NAMALWA (cell line): ENCODE results near the gene SLC23A3.
A peak's percentile ranks its signal among the peaks of the same experiment; 100 is the strongest.

Source experiments
- DNase-seq: peaks from one replicate; pipeline ENCODE4 v3.0.0-alpha.2; 2015; ENCODE audit warnings: low spot score

Gene SLC23A3

DNA sequence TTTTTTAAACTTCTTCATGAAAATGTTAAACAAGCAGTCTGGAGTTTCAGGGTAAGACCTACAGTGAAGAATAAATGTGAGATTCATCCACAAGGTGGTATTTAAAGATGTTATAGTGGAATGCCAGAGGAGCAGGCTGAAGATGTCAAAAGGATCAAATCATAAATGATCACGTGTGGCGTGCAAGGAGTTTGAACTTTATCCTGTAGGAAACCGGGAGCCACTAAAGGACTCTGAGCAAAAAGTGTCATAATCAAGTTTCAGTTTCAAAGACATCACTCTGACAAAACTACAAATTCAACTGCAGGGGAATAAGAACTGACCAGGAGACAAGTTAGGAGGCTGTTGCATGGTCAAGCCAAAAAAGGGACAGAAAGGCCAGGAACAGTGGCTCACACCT lies 29.1 kb downstream of the SLC23A3 start:
- DNase-seq, result no peak

DNA sequence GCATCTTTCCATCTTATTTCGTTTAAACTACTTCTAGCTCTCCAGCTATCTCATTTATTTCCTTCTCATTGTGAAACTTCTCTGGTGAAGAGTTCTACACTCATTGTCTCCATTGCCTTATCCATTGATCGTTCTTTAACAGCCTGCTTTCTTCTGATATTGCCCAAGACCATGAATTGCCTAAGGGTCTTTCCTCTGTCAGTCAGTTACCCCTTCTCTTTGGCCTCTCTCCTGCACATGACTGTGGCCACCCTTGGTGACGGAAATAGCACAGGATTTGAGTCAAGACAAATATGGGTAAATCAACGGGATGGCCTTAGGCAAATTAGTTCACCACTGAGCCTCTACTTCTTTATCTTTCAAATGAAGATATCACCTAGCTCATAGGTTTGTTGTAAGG lies 35.9 kb downstream of the SLC23A3 start:
- no peak for DNase-seq

DNA sequence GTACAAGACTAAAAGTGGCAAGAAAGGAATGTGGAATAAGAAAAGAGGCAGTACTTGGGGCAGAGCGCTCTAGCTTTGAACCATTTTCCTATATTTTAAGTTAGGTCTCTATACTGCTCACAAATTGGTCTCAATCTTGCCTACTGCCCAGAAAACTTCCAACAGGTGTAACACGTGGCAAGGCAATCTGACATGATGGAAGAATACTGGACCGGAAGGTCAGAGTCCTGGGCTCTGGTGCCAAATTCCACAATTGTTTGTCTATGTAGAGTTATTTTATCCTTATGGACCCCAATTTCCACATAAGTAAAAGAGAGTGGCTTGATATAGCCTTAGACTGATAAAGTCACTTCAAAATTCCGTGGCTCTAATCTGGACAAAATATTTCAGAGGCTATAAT lies 38.1 kb downstream of the SLC23A3 start:
- no peak for DNase-seq

DNA sequence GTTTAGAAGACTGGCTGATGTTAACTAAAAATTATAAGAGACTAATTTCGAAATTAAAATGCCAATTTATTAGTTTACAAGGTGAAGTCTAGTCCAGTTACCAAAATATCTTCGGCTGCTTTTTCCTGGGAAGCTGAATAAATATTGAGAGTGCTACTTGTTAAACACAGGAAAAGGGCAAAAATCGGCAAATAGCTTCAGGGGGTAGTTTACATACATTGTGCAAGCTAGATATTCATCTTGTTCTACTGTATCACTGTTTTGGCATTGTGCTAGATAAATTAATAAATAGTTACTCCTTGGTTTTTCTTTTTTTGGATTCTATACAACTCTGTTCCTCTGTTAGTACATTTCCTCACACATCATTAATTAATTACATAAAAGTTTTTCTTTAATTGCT lies 38.5 kb downstream of the SLC23A3 start:
- no peak for DNase-seq

DNA sequence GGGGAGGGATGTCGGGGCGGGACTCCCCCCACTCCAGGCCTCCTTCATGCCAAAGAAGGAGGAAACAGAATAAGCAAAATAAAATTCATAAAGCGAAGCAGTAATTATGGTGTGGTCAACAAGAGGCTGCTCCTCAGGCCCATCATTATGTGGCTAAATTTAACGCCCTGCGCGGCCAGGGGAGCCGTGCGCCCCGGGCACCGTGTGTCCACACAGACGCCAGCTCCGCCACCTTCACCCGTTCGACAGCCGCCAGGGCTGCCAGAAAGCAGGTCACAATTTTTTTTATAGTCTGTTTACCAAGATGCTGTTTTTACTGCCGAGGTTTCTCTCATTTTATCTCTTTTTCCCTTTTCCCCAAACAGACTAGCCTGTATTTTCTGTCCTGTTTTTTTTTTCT lies 40.2 kb downstream of the SLC23A3 start:
- no peak for DNase-seq

DNA sequence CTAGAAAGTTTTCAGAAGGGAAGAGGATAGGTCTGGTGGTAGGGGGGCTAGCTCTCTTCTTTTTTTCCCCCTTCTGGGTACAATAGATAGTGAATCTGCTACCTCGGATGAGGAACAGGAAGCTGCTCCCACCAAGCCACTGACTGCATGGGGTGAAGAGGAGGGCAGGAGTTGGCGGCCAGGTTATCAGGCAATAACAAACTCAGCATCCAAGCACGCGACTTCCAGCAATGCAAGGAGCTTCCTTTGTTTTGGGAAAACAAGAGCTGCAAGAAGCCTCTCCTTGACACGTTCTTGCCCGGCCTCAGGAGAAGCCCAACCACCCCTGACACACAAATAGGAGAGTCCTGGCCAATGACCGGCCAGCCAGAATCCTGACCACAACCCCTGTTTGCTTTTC lies 41.4 kb downstream of the SLC23A3 start:
- no peak for DNase-seq

DNA sequence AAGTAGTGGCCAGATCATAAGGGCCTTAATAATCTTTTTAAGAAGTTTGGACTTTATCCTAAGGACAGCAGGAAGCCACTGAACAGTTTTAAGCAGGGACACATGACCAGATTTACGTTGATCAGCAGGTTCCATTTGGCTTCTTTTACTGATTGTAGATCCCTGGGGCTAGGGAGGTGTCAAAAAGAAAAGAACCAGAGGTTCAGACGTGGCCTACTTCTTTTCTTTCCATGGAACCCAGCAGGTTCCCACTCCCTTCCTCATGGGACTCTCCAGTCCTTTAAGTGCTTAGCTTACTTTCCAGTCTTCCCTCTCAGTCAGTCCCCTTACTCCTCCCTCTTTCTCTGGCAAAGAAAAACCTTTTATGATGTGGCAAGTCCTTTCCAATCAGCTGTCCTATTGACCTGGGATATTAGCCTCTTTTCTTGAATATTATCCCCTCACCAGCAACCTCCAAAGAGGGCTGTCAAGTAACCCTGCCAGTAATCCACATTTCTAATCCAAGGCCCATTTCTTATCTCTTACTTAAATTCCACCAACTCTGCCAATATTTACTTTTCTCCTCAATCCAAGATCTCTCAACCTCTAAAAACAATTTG lies 42.7 kb downstream of the SLC23A3 start:
- DNase-seq, result no peak

DNA sequence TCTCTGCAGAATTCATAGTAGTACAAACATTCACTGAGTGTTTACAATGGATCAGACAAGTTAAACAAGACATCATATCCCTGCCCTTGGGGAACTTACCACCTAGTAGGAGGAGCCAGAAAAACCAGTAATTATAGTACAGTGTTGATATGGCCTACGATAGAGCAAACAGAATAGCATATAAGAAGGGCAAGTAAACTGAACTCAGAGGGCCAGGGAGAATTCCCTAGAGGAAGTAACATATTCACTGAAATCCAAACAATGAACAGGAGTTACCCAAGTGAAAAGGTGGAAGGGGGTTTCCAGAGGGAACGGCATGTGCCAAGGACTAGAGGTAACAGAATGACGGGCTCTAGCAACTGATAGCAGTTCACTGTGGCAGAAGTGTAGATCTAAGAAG lies 43.3 kb downstream of the SLC23A3 start:
- DNase-seq, result no peak

DNA sequence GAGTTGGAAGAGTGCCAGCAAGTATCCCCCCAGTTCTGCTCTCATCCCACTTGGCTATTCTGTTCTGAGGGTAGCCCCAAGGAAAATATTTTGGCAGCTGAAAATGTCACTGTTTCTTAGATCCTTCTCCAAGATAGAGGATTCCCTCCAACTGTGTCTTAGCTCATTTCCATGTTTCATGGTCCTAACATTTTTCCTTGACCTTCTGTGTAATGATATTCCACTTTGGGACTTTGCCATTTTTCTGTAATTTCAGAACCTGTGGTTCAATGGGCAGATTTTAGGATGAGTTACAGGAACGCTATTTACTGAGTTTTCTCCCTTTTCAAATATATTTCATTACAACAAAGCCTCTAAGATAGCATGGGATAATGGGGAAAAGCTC lies 44.0 kb downstream of the SLC23A3 start:
- no peak for DNase-seq

DNA sequence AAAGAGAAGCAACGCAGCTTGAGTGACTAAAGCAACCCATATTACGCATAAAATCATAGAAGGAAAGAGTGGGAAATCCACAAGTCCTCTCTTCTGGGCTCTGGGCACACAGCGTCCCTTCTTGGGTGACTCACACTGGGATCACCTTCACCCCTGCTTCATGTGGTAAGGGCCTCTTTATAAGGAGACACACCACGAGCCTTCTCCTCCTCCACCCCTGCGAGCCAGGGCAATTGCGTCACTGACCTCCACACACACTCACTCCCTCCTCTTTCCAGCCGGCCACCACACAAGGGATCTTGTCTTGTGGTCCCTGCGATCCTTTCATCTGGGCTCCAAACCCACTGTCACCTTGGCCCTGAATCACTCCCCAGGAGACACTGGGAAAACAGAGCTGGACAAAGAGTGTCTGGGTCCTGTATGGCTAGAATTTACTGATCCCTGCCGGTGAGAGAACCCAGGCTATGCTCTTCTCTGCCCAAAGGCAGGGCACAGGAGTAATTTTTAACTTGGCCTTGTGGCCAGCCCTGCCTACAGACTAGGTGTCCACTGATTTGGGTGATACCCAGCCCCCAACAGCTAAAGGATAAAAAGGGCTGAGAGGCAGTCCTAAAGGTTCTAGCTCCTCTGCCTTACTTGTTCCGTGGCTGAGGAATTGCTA lies 44.5 kb downstream of the SLC23A3 start:
- no peak for DNase-seq

DNA sequence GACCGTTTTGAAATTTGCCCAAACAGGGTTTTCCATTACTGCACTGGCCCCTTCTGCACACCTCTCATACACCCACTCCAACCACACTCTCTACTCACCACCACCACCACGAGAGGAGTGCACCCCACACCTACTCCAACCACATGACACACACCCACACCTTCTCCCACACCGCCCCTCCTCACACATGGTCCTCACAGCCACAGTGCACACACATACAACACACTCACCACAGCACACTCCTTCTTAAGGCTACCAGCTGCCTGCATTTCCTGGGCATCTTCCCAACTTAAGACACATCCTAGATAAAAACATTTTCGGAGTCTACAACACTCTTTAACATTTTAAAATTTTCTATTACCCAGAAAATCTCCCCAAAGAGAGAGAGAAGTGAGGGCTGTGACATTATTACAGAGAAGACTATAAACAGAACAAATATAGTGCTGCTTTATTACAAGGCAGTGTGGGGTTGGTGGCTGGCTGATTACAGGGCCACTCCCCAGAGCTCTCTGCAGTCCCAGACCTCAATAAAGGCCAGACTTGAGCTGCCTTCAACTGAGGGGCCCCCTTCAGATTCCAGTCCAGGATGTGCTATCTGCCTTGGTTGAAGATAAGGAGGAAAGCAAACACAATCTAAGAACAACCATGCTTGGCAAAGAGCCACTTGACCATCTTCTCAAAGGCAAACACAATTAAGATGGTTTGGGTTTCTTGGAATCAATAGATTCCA lies 45.3 kb downstream of the SLC23A3 start:
- no peak for DNase-seq

DNA sequence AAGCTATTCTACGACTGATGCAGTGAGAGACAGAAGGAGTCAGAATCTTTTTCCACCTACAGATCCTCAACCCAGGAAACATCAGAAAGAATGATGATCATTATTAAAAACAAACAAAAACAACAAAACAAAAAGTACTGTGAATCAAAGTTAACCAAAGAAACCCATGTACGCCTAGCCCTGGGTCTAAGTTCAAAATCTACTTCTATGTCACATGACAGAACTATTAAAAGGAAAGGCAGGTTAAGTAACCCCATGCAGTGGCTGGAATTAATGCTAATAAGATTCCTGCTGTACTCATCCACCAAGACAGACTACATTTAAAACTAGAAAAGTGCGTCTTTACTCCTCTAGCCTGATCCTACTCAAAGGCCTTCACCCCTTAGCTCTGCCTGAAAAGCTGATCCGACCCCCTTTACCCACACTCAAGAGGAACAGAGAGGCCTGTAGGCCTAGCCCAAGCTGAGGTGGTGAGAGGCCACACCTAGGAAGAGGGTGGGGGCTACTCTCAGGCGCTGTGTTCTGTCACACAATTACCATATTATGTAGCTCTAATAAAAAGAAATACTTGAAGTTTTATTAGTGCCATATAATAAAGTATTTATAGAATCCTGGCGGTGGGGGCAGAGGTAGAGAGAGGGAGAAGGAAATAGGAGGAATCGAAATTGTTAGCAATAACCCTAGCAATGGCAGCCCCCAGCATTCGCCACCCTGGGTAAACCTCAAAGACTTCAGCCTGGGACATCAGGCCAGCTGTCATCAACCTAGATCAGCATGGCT lies 46.3 kb downstream of the SLC23A3 start:
- DNase-seq, result no peak

DNA sequence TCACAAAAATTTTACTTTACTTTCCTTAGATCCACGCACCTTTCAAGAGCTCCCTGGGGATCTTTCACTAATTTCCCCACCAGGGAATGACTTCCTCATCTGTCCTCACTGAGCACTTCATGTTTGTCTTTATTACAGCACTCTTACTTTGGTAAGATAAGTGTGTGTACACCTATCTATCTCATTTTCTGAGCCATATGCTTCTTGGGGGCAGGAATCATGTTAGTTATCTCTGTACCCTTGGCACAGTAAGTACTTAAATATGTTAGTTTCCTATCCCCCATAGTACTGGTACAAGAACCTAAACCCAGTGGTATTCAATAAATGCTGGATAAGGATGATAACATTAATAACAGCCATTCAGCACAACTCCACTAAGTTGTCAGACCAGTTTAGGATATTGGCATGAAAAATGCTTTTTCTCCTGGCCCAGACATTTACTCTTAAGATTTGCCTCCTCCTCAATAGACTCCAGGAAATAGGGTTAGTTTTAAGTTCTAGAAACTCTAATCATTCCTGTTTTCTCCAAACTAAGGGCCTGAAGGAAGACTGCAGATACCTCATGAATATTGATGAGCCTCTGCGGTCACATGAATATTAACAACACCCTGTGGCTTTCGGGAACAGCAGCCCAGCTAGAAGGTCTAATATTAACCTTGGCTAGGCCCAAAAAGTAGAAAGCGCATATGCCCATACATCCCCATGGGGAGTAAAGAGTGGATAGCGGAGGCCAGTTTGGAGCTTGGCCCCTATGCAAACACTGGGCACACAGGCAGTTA lies 47.4 kb downstream of the SLC23A3 start:
- no peak for DNase-seq

DNA sequence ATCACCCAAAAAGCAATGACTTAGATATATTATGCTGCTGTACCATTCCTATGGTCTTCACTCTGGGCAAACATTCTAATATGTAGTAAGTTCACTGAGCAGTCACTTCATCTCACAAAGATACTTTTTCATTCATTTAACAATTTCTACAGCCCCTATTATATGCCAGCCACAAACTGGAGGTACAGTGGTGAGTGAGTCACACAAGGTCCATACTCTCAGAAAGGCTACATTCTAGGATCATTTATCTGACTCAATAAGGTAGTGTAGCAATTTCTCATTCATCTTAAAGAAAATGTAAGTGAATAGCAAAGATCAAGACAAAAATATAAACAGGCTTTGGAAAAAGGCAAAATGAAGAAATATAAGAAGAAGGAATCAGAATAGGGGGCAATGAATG lies 49.7 kb downstream of the SLC23A3 start:
- no peak for DNase-seq

DNA sequence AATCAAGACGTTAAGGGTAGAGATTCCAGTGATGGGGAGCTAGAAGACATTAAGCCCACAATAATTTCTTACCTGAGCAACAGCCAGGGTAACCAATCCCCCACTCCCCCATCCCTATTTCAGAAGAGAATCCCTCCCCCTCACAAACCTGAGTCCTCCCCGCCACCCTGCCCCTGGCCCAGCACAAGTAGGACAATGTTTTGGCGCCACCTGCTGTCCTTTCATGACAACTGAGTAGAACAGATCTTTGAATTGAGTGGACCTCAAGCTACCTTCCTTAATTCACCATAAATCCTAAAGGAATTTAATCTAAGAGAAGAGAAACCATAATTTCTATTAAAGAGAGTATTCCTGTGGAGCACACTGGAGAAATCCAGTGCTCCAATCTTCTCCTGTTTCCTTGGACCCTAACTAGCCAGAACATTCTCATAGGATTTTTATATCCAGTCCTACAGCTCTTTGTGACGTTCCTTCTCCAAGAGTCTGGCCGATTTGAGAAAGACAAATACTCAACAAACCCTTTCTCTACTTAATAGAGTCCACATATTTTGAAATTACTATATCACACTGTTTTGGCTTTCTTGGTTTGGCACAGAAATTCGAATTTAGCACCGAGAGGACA lies 50.3 kb downstream of the SLC23A3 start:
- peak; percentile 72 for DNase-seq

DNA sequence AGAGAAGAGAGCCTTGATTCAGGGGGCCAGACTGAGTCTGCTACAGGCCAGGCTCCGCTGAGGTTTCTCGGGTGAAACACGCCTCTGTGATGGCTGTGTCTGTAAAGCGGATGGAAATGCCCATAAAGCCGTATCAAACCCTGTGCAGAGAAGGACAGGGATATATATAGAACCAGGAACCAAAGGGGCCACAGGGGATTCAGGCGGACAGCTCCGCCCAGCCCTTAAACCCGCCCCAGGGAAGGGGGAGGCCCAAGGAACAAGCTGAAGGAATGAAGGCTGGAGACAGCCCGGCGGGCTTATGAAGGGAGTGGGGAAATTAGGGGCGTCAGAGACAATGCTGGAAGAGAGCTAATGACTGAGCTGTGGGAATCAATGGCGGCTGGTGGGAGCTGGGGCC lies 51.3 kb downstream of the SLC23A3 start:
- DNase-seq, result no peak

DNA sequence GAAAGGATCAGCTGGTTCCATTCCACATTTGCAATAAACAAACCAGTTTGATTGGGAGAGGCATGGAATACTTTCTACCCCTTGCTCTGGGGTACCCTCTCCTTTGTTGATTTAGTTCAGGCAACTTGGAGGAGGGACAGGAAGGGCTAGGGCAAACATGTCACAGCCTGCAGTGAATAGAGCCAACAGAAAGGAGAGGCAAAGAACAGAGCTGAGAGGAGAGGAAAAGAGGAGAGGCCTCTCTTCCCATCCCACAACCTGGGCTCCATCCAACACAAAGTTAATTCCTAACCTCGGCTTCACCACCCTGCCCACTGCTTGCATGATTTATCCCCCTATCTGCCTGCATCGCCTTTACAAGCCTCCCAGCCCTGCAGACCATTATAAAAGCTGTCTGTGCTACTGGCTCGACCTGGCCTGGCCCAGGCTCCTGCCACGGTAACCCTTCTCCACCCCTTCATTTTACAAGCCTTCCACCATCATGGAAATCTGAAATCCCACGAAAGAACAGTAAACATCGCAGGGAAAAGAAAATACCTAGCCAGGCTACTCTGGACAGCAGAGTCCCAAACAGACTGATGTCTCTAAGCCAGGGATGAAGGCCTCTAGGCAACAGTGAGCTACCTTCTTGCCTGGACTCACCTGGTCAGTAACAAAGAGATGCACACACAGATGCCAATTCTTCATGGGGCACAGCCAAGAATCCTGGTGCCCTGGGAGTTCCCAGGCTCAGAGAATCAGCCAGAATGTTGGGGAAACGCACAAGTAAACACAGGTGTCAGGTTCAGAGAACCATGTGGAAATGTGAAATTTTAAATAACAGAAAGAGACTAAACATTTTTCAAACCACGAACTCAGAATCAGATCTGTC lies 52.8 kb downstream of the SLC23A3 start:
- no peak for DNase-seq

DNA sequence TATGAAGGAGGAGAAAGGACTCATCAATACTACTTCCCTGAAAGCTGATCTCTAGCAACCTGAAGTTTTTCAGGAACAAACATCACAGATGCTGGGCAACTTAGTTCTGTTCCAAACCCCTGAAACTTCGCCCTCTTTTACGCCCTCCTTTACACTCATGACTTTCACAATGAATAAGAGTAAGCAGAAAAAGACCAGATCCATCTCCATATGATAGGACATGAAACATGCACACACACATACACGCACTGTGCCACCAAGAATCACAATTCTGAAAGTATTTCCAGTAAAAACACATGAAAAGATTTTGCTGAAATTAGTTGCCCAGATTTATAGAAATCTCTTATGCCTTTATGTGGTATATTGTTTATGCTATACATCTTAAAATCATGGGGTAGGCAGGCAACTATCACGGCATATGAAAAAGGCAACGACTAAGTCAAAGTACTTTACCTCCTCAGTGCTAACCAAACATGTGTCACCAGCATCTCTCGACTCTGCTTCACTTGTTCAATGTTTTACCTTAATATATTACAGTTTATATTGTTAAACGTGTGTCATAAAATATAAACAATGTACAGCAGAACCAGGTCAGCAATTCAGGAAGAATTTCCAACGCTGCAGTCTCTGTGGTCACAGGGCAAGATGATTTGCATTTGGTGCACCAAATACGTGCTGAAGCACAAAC lies 57.0 kb downstream of the SLC23A3 start:
- DNase-seq, result no peak

DNA sequence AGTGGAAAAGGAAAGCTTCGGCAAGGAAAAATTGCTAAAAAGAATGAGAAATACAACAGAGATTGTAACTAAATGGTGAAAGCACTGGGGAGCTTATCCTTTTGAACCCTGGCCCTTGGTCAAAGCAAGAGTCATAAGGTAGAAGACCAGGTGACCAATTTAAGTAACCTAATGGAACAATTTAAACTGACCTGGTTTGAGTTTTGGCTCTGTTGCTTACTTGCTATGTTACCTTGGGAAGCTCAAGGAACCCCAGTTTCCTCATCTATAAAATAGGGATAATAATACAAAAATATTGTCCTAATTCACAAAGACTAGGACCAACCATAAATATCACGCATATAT lies 57.8 kb downstream of the SLC23A3 start:
- DNase-seq, result no peak
